ENCODE results near the gene RAB3C.

DNA sequence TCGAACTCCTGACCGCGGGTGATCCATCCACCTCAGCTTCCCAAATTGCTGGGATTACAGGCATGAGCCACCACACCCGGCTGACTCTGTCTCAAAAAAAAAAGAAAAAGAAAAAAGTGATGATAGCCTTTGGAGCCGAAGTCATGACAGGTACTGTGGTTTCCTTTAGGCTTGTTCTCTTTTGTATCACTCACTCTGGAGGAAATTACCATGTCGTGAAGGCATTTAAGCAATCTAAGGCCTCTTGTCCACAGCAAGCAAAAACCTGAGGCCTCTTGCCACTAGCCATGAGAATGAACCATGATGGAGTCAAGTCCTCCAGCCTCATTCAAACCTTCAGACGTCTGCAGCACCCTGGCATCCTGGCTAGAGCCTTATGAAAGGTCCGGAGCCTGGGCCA is 286.1 kb downstream of the RAB3C start:
- TF ChIP-seq, protein P1, sequence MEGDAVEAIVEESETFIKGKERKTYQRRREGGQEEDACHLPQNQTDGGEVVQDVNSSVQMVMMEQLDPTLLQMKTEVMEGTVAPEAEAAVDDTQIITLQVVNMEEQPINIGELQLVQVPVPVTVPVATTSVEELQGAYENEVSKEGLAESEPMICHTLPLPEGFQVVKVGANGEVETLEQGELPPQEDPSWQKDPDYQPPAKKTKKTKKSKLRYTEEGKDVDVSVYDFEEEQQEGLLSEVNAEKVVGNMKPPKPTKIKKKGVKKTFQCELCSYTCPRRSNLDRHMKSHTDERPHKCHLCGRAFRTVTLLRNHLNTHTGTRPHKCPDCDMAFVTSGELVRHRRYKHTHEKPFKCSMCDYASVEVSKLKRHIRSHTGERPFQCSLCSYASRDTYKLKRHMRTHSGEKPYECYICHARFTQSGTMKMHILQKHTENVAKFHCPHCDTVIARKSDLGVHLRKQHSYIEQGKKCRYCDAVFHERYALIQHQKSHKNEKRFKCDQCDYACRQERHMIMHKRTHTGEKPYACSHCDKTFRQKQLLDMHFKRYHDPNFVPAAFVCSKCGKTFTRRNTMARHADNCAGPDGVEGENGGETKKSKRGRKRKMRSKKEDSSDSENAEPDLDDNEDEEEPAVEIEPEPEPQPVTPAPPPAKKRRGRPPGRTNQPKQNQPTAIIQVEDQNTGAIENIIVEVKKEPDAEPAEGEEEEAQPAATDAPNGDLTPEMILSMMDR (conservative IDR thresholded peaks at IDR 0.05 in 1 of 2, IDR thresholded peaks at IDR 0.05 in 1 of 2; ENCODE audit: low read depth in 1 of 2, low read length in 2 of 2), result no peak
- no peak for TF ChIP-seq EZH2 (IDR thresholded peaks at IDR 0.05; ENCODE audit: low read length, missing control alignments)
